Neural cell (in vitro differentiated cells): ENCODE results near the gene MGLL. TPM values are rescaled to one million over a fixed set of nuclear protein-coding genes. Genes with fewer than 3 reads are reported as not detected.

Experiments
- H2AFZ ChIP-seq: fragments of 200-600, 300-800 bp; sonication (generic), shearing (Covaris generic); 2 replicates; pipeline ENCODE4 v1.6.0; 2014; ENCODE audit warnings: low read depth, mild to moderate bottlenecking, antibody characterized with exemption, low read length, moderate library complexity
- H3F3A ChIP-seq: fragments of 200-600 bp; shearing (Covaris generic); 2 replicates; pipeline ENCODE4 v1.6.1; 2016; ENCODE audit warnings: mild to moderate bottlenecking, moderate library complexity, mixed read lengths, antibody characterized with exemption, low read length; ENCODE audit not compliant: insufficient read depth, poor library complexity, severe bottlenecking
- H3K27ac ChIP-seq: fragments of 200-600, 300-800 bp; sonication (generic), shearing (Covaris generic); 2 replicates; pipeline ENCODE4 v1.5.1; 2014; ENCODE audit warnings: mild to moderate bottlenecking, low read length, moderate library complexity
- H3K27me3 ChIP-seq: fragments of 300-800, 200-600 bp; sonication (generic), shearing (Covaris generic); 2 replicates; pipeline ENCODE4 v1.6.0; 2014; ENCODE audit warnings: mild to moderate bottlenecking, low read depth, low read length, moderate library complexity; ENCODE audit not compliant: insufficient read depth
- H3K36me3 ChIP-seq: fragments of 300-800, 200-600 bp; sonication (generic), shearing (Covaris generic); 2 replicates; pipeline ENCODE4 v1.5.1; 2014; ENCODE audit warnings: mild to moderate bottlenecking, antibody characterized with exemption, low read length, moderate library complexity; ENCODE audit not compliant: insufficient read depth
- H3K4me2 ChIP-seq: fragments of 300-800, 200-600 bp; sonication (generic), shearing (Covaris generic); 2 replicates; pipeline ENCODE4 v1.6.0; 2014; ENCODE audit warnings: mild to moderate bottlenecking, low read length
- H3K4me3 ChIP-seq: fragments of 300-800, 200-600 bp; sonication (generic), shearing (Covaris generic); 2 replicates; pipeline ENCODE4 v1.5.1; 2014; ENCODE audit warnings: mild to moderate bottlenecking, low read length, moderate library complexity
- H3K79me2 ChIP-seq: fragments of 200-600 bp; shearing (Covaris generic); replicated peaks from 2 replicates; pipeline ENCODE4 v1.6.0; 2014; ENCODE audit warnings: mild to moderate bottlenecking, low read length, moderate library complexity; ENCODE audit not compliant: insufficient read depth
- H3K9ac ChIP-seq: fragments of 300-800, 200-600 bp; sonication (generic), shearing (Covaris generic); 2 replicates; pipeline ENCODE4 v1.6.1; 2016; ENCODE audit warnings: mild to moderate bottlenecking, low read length, mixed read lengths
- H3K9me2 ChIP-seq: fragments of 200-600 bp; shearing (Covaris generic); 2 replicates; pipeline ENCODE4 v1.6.1; 2016; ENCODE audit warnings: mild to moderate bottlenecking, low read length, mixed read lengths; ENCODE audit not compliant: insufficient read depth
- H3K9me3 ChIP-seq: fragments of 200-600, 300-800 bp; sonication (generic), shearing (Covaris generic); 2 replicates; pipeline ENCODE4 v1.6.1; 2016; ENCODE audit warnings: mild to moderate bottlenecking, mixed run types, low read length, moderate library complexity, mixed read lengths
- H4K20me1 ChIP-seq: fragments of 200-600 bp; shearing (Covaris generic); 2 replicates; pipeline ENCODE4 v1.6.1; 2016; ENCODE audit warnings: mild to moderate bottlenecking, mixed run types; ENCODE audit not compliant: insufficient read depth
- CTCF ChIP-seq: fragments of 450-650 bp; IDR thresholded peaks from 2 replicates; pipeline ENCODE4 v1.5.1; 2014; ENCODE audit warnings: antibody characterized with exemption, mild to moderate bottlenecking, moderate library complexity; ENCODE audit not compliant: poor library complexity, severe bottlenecking
- EP300 ChIP-seq: fragments of 450-650 bp; conservative IDR thresholded peaks from 2 replicates; pipeline ENCODE4 v1.6.1; 2014; ENCODE audit warnings: antibody characterized with exemption, mild to moderate bottlenecking, moderate library complexity; ENCODE audit not compliant: poor library complexity, severe bottlenecking
- EZH2 ChIP-seq: fragments of 200-600, 300-800 bp; shearing (Covaris generic), sonication (generic); IDR thresholded peaks from 2 replicates; pipeline ENCODE4 v1.6.1; 2014; ENCODE audit warnings: antibody characterized with exemption, low read length, borderline replicate concordance, mild to moderate bottlenecking; ENCODE audit not compliant: insufficient read depth, poor library complexity, severe bottlenecking
- MXI1 ChIP-seq: fragments of 450-650 bp; conservative IDR thresholded peaks from 2 replicates; pipeline ENCODE4 v1.6.1; 2014; ENCODE audit warnings: antibody characterized with exemption, mild to moderate bottlenecking; ENCODE audit not compliant: poor library complexity, severe bottlenecking
- POLR2AphosphoS5 ChIP-seq: IDR thresholded peaks from 2 replicates; pipeline ENCODE4 v1.6.1; 2012
- RAD21 ChIP-seq: fragments of 450-650 bp; conservative IDR thresholded peaks from 2 replicates; pipeline ENCODE4 v1.6.1; 2014; ENCODE audit warnings: antibody characterized with exemption, mild to moderate bottlenecking, moderate library complexity
- SMC3 ChIP-seq: fragments of 450-650 bp; conservative IDR thresholded peaks from 2 replicates; pipeline ENCODE4 v1.6.1; 2014; ENCODE audit warnings: antibody characterized with exemption, mild to moderate bottlenecking, moderate library complexity; ENCODE audit not compliant: poor library complexity
- TAF1 ChIP-seq: IDR thresholded peaks from 2 replicates; pipeline ENCODE4 v1.6.1; 2012; ENCODE audit warnings: low read depth
- polyA plus RNA-seq: library from polyadenylated mRNA; depleted of rRNA; stranded (reverse); fragments of >200 nt; gene quantifications from 2 replicates; pipeline ENCODE4 v1.2.3, GENCODE V29; 2014
- TF ChIP-seq, protein P1 (sequence below): IDR thresholded peaks from 2 replicates; pipeline ENCODE4 v1.6.1; 2012; ENCODE audit warnings: borderline replicate concordance

MGLL gene
- polyA plus RNA-seq, 1 donor from 2014 or later: 2.0 TPM

- Histone ChIP-seq H3K27ac (no peak overlapping the region), H3K36me3 (peaks cover 4% of the 10 kb centered on the region)
These were observed 175.0 kb downstream of the MGLL start for GRCh38 chr3:127647166-127647844.

DNA sequence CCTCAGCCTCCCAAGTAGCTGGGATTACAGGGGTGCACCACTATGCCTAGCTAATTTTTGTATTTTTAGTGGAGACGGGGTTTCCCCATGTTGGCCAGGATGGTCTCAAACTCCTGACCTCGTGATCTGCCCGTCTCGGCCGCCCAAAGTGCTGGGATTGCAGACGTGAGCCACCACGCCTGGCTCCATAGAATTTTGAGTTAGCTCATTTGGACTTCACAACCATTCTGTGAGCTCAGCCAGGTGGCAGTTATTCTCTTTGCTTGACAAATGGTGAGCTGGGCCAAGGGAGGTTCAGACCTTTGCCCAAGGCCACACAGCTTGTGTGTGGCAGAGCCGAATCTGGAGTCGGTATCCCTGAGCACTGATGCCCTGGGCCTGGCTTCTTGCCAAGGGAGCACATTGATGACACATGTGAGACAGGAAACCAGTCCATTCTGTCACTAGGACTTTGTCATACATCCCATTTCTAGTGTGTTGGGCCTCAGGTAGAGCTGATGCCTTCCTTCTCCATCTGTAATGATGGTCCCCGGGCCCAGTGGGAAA lies 175.7 kb downstream of the MGLL start:
- H3K27me3 ChIP-seq: no peaks in the 10 kb centered on the region
- H3K27ac ChIP-seq: no peak overlapping the region
- no peaks in the 10 kb centered on the region for H3K79me2 ChIP-seq
- H3K9me3 ChIP-seq: no peaks in the 10 kb centered on the region
- H3F3A ChIP-seq: no peaks in the 10 kb centered on the region
- peaks cover 4% of the 10 kb centered on the region for H3K36me3 ChIP-seq
- H3K4me3 ChIP-seq: no peak overlapping the region
- no peak overlapping the region for H3K4me2 ChIP-seq
- no peaks in the 10 kb centered on the region for H3K9me2 ChIP-seq
- no peak overlapping the region for H2AFZ ChIP-seq
- H3K9ac ChIP-seq: no peak overlapping the region
- peaks cover 4% of the 10 kb centered on the region for H4K20me1 ChIP-seq
- no peak for TF ChIP-seq EP300
- no peak for TF ChIP-seq SMC3
- TF ChIP-seq, protein P1, sequence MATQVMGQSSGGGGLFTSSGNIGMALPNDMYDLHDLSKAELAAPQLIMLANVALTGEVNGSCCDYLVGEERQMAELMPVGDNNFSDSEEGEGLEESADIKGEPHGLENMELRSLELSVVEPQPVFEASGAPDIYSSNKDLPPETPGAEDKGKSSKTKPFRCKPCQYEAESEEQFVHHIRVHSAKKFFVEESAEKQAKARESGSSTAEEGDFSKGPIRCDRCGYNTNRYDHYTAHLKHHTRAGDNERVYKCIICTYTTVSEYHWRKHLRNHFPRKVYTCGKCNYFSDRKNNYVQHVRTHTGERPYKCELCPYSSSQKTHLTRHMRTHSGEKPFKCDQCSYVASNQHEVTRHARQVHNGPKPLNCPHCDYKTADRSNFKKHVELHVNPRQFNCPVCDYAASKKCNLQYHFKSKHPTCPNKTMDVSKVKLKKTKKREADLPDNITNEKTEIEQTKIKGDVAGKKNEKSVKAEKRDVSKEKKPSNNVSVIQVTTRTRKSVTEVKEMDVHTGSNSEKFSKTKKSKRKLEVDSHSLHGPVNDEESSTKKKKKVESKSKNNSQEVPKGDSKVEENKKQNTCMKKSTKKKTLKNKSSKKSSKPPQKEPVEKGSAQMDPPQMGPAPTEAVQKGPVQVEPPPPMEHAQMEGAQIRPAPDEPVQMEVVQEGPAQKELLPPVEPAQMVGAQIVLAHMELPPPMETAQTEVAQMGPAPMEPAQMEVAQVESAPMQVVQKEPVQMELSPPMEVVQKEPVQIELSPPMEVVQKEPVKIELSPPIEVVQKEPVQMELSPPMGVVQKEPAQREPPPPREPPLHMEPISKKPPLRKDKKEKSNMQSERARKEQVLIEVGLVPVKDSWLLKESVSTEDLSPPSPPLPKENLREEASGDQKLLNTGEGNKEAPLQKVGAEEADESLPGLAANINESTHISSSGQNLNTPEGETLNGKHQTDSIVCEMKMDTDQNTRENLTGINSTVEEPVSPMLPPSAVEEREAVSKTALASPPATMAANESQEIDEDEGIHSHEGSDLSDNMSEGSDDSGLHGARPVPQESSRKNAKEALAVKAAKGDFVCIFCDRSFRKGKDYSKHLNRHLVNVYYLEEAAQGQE: no peak
- TF ChIP-seq TAF1: no peak
- no peak for TF ChIP-seq POLR2AphosphoS5
- TF ChIP-seq EZH2: no peak
- no peak for TF ChIP-seq MXI1

More at GRCh38 chr3:127647166-127647844, 175.0 kb downstream of the MGLL start:
- H4K20me1 ChIP-seq: peaks cover 4% of the 10 kb centered on the region
- H3K79me2 ChIP-seq: no peaks in the 10 kb centered on the region
- H3K9ac ChIP-seq: no peak overlapping the region
- H2AFZ ChIP-seq: no peak overlapping the region
- H3K9me2 ChIP-seq: no peaks in the 10 kb centered on the region
- no peaks in the 10 kb centered on the region for H3F3A ChIP-seq
- no peak overlapping the region for H3K4me2 ChIP-seq
- H3K4me3 ChIP-seq: no peak overlapping the region
- no peaks in the 10 kb centered on the region for H3K9me3 ChIP-seq
- TF ChIP-seq, protein P1: no peak
- TF ChIP-seq EZH2 (no peak), MXI1 (no peak), TAF1 (no peak), EP300 (no peak), POLR2AphosphoS5 (no peak), RAD21 (no peak), CTCF (no peak), SMC3 (no peak)
- H3K27me3 ChIP-seq: no peaks in the 10 kb centered on the region
